HG03457 (cell line): Measurements from ENCODE around the gene RAPH1.

Experiments used
- ATAC-seq: cut with Tn5 transposase; IDR thresholded peaks from one replicate; pipeline ENCODE4 v1.9.1; 2021; ENCODE audit warnings: moderate number of reproducible peaks; ENCODE audit not compliant: unreplicated experiment

Gene RAPH1

GRCh38 chr2:203535078-203535783 is at the start of gene RAPH1:
TSS of gene RAPH1 (minus strand) at chr2:203535301. CDS start at chr2:203495353, 39,948 bp downstream.
- ATAC-seq: no peak

GRCh38 chr2:203584784-203585183 is 49.7 kb upstream of the RAPH1 start:
- no peak for ATAC-seq

GRCh38 chr2:203583701-203584100 is 48.6 kb upstream of the RAPH1 start:
- ATAC-seq: peak; percentile 58

GRCh38 chr2:203583084-203583695 is 48.1 kb upstream of the RAPH1 start:
- ATAC-seq: no peak

- no peak for ATAC-seq
Measured at GRCh38 chr2:203582468-203582867, 47.4 kb upstream of the RAPH1 start.

- ATAC-seq: no peak
Measured at GRCh38 chr2:203580844-203581243, 45.7 kb upstream of the RAPH1 start.

- no peak for ATAC-seq
Measured at GRCh38 chr2:203579730-203580129, 44.6 kb upstream of the RAPH1 start.

GRCh38 chr2:203578759-203579643 is 43.9 kb upstream of the RAPH1 start:
- peak; percentile 87 for ATAC-seq

- no peak for ATAC-seq
Measured at GRCh38 chr2:203574824-203575223, 39.7 kb upstream of the RAPH1 start.

- ATAC-seq: no peak
Measured at GRCh38 chr2:203572316-203572715, 37.2 kb upstream of the RAPH1 start.

- no peak for ATAC-seq
Measured at GRCh38 chr2:203569677-203570316, 34.7 kb upstream of the RAPH1 start.

- no peak for ATAC-seq
Measured at GRCh38 chr2:203567691-203568090, 32.6 kb upstream of the RAPH1 start.

GRCh38 chr2:203566161-203566560 is 31.1 kb upstream of the RAPH1 start:
- no peak for ATAC-seq

- no peak for ATAC-seq
Measured at GRCh38 chr2:203565076-203565475, 30.0 kb upstream of the RAPH1 start.

GRCh38 chr2:203562268-203562667 is 27.2 kb upstream of the RAPH1 start:
- ATAC-seq: no peak

- ATAC-seq: no peak
Measured at GRCh38 chr2:203559641-203560040, 24.5 kb upstream of the RAPH1 start.

- ATAC-seq: no peak
Measured at GRCh38 chr2:203553784-203554183, 18.7 kb upstream of the RAPH1 start.

- no peak for ATAC-seq
Measured at GRCh38 chr2:203551778-203552177, 16.7 kb upstream of the RAPH1 start.

- ATAC-seq: no peak
Measured at GRCh38 chr2:203550266-203550665, 15.2 kb upstream of the RAPH1 start.

- ATAC-seq: no peak
Measured at GRCh38 chr2:203549406-203549805, 14.3 kb upstream of the RAPH1 start.

- ATAC-seq: no peak
Measured at GRCh38 chr2:203548887-203549286, 13.8 kb upstream of the RAPH1 start.
